GF-D8 (cell line): ENCODE results near the gene EEPD1.
"Not testable (repeated sequence)": the region's sequence is repeated elsewhere in the genome, so short reads cannot be mapped to it uniquely, and the experiment has no call there.

Experiments used
- DNase-seq: peaks from one replicate; lab custom pipeline; 2025; lab: John Stamatoyannopoulos, UW

Gene EEPD1

DNA sequence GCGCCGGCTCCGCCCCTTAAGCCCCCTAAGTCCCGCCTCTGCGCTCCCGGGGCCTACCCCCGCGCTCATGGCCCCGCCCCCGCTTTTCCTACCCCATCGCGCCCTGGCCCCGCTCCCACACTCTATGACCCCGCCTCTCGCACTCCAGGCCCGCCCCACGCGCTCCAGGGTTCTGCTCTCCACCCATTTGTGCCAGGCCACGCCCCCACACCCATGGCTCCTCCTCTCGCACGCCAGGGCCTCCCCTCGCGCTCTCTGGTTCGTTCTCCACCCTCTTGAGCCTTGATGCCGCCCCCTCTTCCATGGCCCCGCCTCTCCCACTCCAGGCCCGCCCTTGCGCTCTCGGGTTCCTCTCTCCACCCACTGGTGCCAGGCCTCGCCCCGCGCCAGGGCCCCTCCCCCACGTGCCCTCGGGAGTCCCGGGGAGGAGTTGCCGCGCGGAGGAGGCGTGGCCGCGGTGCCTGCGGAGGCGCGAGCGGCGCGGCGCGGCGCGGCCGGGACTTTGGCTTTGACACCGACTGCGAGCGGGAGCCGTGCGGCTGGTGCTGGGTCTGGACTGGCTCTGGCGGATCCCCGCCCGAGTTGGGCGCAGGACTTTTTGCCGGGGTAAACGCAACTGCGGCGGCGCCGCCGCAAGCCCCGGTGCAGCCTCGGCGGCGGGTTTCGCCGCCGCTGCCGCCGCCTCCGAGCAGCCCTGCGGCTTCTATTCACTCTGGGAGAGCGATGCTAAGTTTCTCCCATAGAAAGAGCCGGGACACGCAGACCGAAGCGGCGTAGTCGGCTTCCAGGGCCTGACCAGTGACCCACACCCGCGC, at the start of gene EEPD1:
EEPD1 (plus strand) TSS at position 499 of the 815 bp plus-strand sequence. CDS start 1,071 bp downstream, outside the sequence.
- peak; percentile 98 for DNase-seq

DNA sequence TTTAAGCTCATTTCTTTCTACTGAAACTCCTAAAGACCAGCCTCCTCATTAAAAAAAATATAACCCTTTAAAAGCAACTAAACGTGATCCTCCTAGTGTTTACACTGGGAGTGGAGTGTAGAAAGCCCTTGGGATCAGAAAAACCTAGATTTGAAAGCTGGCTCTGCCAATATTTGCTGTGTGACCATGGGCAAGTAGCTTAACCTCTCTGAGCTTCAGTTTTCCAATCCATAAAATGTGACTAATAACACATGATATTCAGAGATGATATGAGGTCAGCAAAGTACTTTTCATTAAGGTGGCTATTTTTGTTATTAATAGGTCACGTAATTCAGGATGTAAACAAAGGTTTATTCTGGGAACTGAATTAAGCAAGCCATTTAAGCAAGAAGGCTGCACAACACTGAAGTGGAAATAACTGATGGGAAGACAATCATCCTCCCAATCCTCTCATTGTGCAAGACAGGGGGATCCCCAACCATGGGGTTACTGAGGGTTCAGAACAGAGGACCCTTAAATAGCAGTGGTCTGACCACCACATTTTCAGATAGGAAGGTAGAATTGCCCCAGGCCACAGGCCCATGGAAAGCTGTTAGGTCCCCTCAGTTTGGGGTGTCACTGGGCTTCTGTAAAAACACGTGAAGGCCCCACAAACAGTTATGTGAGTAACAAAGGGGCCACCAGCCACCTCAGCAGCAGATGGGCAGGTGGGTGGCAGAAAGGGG, 49.1 kb upstream of the EEPD1 start:
- no peak for DNase-seq

DNA sequence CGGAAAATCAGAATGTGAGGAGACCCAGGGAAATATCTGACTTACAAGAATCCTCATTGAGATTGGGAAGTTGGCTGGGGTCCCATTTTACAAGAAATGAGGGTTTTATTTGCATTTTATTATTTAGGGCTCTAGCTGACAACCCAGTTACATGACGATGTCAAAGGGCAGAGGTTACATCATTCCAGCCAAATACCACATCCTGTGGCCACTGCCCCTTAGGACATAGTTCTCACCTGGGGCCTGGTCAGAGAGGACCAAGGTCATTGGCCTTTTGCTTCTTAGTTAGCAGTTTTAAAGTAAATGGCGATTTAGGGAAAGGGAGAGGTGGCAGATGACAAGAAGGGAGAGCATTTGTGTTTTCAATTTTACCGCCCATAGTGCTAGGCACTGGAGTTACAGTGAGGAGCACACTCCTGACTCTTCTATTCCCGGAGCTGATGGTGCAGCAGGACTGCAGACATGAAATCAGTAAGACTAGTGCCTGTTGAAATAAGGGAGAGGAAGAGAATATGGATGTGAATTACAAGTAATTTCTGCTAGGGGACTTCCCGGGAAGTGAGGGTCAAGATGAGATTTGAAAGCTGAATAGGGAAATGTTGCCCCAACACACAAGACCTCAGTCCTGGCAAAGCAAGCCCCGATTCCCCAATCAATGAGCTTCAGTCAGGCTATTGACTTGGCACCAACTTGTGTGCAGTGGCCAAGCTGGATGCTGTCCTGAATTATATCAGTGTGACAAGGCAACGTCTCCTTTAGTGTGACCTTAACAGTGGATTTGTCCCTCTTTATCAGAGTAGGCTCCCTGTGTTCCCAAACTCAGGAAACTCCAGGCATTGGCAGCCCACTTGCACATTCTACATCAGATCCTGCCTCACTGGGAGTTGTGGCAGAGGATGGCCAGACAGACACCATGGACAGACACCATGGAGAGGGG, 45.8 kb upstream of the EEPD1 start:
- not testable (repeated sequence) for DNase-seq

DNA sequence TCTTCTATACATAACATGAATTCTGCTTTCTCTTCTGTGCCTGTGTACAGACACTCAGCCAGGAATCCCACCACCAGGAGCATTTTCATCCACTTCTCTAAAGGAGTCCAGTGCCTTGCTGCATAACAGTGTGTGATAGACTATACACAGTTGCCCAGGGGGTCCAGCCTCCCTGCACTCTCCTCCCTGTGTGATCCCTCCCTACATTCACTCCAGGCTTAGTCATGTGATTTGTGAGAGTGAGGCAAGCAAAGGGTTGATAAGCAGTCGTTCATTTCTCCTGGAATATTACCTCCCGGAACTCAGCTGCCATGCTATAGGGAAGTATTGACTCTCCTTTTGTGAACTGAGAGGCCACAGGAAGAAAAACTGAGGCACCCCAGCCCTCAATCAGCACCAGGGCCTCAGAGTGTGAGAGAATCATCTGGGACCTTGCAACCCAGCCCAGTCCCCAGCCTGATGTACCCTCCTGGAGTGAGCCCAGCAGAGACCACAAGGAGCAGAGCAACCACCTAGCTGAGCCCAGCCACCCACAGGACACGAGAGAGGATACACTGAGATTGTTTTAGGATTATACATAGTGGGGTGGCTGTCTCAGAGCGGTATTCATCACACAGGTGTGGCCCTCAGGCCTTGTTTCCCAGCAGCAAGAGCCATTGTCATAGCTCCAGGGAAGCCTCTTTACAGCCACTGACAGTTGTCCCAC, 45.0 kb upstream of the EEPD1 start:
- no peak for DNase-seq

DNA sequence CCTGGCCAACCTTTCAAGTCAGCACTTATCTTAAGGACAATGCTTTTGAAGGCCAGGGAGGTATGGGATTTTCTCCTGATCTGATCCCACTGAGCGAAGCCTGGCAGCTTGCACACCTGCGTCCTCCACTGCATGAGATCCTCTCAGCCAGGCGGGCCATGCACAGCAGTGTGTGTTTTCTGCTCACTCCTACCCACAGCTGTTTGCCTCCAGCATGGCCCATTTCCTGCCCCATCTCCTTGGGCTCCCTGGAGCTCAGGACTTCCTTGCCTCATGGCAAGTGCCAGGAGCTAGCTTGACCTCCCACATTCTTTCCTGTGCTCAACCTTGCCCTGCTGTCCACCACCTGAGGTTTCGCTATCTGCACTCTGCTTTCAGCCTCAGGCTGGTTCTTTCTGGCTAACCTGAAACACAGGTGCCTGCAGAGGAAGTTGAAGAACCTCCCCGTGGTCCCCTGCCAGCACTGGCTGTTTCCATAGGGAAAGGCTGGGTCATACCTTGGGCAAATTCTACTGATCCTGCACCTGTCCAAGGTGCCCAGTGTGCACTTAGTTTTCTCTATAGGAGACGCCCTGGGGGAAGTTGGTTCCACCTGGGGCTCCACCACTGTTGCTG, 43.9 kb upstream of the EEPD1 start:
- no peak for DNase-seq

DNA sequence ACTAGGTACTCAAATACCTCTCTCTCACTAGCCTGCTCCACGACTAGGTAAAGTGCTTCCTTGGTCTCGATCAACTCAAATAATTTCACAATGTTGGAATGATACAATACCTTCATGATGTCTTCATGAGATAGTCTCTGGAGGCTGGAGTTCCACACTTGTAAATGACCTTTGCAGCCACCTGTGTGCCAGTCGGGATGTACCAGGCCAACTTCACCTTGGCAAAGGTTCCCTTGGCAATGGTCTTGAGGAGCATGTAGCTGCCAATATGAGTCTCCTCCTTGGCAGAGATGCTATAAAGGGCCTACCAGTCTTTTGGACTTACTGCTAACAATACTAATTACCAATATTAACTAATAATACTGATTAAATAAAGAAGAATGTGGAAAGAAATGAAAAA, 42.5 kb upstream of the EEPD1 start:
- DNase-seq, result no peak

DNA sequence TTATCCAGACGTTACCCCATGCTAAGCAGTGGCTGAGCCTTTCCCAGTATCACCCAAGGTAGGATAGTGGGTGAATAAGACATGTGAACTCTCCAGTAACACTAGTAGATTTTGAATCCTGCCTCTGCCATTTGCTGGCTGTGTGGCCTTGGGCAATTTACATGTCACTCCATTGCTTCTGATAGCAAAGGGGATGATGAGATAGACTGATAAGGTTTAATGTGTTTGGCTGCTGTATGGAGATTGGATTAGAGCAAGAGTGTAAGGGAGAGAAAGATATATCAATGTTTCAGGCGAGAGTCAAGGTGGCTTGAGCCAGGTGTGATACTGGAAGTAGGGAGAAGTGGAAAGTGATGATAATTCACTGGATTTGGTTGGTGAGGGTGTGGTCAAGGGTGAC, 40.1 kb upstream of the EEPD1 start:
- no peak for DNase-seq

DNA sequence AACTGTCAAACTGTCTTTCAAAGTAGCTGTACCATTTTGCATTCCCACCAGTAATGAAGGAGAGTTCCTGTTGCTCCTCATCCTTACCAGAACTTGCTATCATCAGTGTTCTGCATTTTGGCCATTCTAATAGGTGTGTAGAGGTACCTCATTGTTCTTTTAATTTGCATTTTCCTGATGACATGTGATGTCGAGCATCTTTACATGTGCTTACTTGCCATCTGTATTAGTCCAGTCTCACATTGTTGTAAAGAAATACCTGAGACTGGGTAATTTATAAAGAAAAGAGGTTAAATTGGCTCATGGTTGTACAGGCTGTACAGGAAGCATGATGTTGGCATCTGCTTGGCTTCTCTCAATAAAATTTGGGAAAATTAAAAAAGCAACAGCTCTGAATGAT, 38.7 kb upstream of the EEPD1 start:
- DNase-seq, result no peak

DNA sequence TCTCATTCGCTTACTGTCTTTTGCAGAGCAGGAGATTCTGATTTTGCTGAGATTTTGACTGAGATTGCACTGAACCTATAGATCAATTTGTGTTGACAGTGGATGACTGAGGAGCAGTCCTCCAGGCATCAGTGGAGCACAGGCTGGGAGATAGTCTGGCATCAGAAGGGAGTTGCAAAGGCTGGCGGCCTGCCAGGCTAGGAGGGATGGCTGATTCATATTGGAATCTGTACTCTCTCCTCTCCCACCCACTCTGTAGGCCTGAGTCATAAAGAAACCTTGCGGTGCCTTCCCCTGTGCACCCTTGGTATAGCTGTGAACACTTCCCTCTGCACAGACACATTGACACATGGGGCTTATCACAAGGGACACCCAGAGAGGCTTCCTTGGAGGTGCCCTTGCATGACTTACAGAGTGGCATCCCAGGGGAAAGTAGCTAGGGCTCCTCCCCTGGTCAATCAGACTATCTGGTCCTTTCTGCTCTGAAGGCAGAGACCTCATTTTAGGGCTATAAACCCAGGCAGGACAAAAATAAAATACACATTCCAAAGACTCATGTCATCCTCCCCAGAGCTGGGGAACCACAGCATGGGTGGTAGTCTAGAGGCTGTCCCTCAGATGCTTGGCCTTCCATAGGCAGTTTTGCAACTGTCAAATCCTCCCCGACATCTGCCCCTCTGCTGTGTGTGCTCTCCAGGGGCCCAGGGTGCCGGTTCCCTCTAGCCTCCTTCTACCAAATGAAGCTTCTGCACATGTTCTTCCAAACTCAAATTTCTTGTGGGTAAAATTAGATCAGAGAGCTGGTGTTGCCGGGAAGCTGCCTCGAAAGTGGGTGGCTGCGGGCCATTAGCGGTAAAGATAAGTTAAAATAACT, 37.4 kb upstream of the EEPD1 start:
- no peak for DNase-seq

DNA sequence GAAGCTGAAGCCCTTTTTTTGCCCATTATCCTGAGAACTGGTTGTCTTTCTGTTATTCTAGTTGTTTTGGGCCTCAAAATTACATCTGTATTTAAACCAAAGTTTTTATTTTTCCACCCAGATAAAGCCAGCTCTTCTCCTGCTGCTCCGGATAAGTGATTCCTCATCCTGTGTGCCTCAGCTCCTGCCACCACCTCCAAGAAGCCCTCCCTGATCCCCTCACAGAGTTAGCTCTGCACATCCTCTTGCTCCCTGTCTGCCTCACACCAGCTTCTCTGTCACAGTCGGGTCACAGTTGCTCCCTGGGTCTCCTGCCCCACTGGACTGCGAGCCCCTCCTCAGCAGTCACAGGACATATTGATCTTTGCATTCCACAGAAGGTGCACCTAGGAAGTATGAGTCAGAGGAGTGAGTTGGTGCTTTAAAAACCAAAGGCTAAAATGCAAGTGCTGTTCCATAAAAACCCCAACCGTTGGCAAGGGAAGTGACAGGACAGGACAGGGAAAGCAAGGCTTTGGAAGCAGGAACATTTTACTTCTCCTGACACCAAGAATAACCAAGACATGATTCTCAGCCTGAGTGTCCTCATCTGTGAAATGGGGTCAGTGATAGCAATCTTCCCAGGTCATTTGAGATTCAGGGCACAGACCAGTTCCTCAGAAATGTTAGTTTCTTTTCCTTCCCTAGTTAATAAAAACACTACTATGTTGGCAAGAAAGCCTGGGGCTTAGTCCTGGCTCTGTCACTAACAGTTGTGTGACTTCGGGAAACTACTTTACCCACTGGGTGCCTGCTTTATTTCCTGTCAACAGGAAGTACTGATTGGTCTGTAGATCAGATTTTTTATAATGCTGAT, 36.5 kb upstream of the EEPD1 start:
- DNase-seq, result no peak

DNA sequence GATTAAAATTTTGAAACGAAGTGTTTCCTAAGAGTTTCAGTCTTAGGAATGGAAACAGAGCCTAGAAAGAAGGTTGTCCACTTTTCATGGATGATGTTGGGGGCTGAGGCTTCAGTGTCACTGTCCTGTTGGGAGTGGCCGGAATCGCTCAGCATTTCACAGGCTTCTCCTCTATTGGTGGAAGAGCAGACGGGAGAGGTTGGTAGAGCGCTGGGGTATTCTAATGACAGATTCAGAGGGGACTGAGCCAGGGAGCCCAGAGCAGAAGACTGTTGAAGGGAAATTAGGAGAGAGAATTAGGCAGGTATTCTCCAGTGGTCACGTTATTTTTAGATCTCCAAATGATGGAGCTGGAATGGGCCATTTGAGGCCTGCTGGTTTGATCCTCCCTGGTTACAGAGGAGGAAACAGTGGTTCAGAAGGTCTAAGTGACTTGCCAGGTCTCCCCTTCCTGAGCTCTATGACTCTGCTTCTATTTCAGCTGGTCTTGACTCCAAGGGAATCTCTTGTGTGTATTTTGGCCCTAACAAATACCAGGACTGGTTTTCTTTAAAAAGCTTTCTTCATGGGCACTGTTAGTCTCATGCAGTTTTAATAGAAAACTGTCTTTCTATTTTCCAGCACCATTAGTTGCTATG, 35.7 kb upstream of the EEPD1 start:
- DNase-seq, result no peak

DNA sequence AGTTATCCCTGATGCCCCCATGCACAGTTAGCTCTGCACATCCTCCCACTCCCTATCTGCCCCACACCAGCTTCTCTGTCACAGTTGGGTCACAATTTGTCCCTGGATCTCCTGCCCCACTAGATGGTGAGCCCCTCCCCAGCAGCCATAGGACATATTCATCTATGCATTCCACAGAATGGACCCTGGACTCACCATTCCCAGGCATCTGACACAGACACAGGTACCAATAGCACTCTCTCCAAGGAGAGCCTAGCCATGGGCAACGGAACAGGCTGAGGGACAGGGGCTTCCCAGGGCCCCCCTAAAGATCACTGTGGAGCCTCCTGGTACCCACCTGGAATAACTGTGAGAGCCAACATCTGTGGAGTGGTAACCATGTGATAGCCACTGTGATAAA, 34.7 kb upstream of the EEPD1 start:
- no peak for DNase-seq

DNA sequence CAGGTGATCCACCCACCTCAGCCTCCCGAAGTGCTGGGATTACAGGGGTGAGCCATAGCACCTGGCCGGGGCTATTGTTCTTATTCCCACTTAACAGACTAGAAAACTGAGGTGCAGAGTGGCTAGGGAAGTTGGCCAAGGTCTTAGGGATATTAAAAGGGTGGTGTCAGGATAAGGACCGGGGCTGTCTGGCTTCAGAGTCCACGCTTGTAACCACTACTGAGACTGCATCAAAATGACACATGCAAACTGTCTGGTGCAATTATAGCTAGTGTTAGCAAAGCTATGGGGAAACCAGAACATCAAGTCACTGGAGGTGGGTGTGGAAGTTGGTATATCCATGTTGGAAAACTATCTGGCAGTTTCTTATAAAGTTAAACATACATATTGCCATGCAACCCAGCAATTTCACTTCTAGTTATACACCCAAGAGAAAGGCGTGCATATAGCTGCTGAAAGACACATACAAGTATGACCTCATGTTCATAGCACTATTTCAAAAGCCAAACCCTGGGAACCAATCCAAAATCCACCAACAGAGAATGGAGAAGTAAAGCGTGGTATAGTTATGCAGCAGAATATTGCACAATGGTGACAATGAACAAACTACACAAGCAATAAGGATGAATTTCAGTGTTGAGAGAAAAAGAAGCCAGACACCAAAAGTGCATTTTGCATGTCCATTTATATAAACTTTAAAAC, 33.9 kb upstream of the EEPD1 start:
- peak; percentile 97 for DNase-seq

DNA sequence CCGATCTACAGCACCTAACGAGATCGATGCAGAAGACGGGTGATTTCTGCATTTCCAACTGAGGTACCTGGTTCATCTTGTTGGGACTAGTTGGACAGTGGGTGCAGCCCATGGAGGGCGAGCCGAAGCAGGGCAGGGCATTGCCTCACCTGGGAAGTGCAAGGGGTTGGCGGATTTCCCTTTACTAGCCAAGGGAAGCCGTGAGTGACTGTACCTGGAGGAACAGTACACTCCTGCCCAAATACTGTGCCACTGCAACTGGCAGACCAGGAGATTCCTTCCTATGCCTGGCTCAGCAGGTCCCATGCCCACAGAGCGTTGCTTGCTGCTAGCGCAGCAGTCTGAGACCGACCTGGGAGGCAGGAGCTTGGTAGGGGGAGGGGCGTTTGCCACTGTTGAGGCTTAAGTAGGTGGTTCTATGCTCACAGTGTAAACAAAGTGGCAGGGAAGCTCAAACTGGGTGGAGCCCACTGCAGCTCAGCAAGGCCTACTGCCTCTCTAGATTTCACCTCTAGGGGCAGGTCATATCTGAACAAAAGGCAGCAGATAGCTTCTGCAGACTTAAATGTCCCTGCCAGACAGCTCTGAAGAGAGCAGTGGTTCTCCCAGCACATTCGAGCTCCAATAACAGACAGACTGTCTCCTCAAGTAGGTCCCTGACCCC, 32.9 kb upstream of the EEPD1 start:
- not testable (repeated sequence) for DNase-seq

DNA sequence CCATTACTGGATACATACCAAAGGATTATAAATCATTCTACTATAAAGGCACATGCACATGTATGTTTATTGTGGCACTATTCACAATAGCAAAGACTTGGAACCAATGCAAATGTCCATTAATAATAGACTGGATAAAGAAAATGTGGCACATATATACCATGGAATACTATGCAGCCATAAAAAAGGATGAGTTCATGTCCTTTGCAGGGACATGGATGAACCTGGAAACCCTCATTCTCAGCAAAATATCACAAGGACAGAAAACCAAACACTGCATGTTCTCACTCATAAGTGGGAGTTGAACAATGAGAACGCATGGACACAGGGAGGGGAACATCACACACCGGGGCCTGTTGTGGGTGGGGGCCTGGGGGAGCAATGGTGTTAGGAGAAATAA, 27.4 kb upstream of the EEPD1 start:
- not testable (repeated sequence) for DNase-seq

DNA sequence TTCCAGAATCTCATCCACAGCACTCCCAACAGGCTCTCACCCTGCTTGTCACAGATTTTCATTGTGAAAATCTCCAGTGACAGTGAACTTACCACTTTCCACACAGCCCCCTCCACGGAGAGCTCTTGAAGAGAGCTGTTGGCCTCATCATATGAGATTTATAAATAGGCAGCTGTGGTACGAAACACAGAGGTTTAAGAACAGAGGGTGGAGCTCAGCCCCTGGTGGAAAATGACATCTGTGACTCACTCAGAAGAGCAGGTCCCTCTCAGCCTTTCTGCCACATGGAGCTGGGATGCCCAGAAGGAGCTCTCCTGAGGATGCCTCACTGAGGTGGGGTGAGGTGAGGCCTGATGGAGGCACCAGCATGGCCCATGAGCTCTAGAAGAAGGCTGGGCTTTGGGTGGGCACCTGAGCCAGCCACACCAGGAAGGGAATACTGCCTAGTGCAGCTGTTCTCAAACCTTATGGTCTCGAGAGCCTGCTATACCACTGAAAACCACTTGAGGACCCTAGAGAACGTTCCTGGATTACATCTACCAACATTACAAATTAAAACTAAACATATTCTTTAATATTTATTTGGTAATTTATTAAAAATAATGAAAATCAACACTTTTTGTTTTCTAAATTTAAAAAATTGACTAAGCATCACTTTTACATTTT, 25.8 kb upstream of the EEPD1 start:
- DNase-seq, result peak; percentile 7

DNA sequence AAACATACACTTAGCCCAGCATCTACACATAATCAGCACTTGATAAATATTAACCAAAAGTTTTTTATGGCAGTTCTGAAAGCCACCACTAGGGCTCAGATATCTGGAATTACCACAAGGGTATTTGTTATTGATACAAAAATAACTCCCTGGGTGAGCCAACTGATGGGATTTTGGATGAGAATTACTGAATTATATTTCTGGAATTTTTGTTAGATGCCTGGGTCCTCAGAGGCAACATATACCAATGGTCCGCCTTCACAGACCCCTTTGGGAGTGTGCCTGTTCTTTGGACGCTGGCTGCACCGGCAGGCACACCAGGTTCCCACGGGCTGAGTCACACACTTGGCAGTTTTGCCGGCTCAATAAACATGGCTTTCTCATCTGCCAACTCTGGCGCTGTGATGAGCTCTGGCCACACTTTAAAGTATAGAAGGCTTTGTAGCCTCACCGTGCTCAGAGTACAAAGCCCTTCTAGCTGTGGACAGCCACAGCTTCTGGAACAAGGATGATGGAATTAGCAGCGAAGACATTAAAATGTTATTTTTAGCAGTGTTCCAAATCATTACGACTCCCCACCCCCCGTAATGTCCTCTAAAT, 24.5 kb upstream of the EEPD1 start:
- no peak for DNase-seq
